ENCODE results near the gene TMEM184A. TPM values are rescaled to one million over a fixed set of nuclear protein-coding genes. Genes with fewer than 3 reads are reported as not detected.

Gene TMEM184A
- total and polyA plus RNA-seq, 2 of the 13 experiments (the other 11 are each of a cell fraction or from before 2014, with no cell fraction given), result 9.5 to 20.4 TPM

DNA sequence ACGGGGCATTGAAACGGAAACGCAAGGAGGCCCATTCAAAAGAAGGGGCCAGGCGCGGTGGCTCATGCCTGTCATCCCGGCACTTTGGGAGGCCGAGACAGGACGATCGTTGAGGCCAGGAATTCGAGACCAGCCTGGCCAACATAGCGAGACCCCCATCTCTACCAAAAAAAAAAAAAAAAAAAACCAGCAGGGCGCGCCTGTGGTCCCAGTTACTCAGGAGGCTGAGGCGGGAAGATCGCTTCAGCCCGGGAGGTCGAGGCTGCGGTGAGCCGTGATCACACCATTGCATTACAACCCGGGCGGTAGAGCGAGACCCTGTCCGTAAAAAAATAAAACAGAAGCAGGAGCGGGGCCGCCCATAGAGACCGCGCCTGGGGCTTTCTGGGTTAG is 13.4 kb upstream of the TMEM184A start:
- H3K4me2 ChIP-seq (ENCODE audit: low read depth, low read length), result peak overlapping the region; percentile 91
- intact Hi-C loops (cut with micrococcal nuclease; ENCODE audit: unreplicated experiment), result no loop called here
- H3K36me3 ChIP-seq (replicated peaks in 1 of 2; ENCODE audit: control insufficient read depth in 1 of 2, insufficient read depth in 2 of 2, low read length in 2 of 2), result peaks cover 2 to 14% of the 10 kb centered on the region in 2 experiments; a peak in 2 of 5 replicates
- WGBS (ENCODE audit: low lambda C conversion rate), result 2% methylated on average over 27 of the region's 27 CpGs
- ChIA-PET CTCF (ENCODE audit: low intra/inter-chr PET ratio, low total read pairs) (no interaction called here), POLR2A (interaction anchor here (1.5 to 2.1 kb wide), 2 partner anchors 14 to 33 kb away, joined by 5 to 6 read pairs; partner anchors contain the start of gene TMEM184A)
- peaks cover 37% of the 10 kb centered on the region for H3K4me1 ChIP-seq (ENCODE audit: insufficient read depth, low read length)
- ATAC-seq (no peak), DNase-seq (ENCODE audit: low spot score) (no peak), FAIRE-seq (no peak)
- BruUV-seq (replicated peaks), result no TSS peak
- H4K20me1 ChIP-seq (ENCODE audit: insufficient read depth, low read length), result no peaks in the 10 kb centered on the region
- no peak overlapping the region for H2AFZ ChIP-seq (ENCODE audit: low read length)
- peak overlapping the region; percentile 97 for H3K9ac ChIP-seq (ENCODE audit: insufficient read depth, low read depth, low read length)
- in situ Hi-C loops (cut with HindIII; ENCODE audit: extremely low pct_ligation_motif_present, low pct_unique_long_range_greater_than_20kb), result no loop called here
- H3K27me3 ChIP-seq (ENCODE audit: control insufficient read depth in 1 of 2, insufficient read depth in 2 of 2, low read length in 2 of 2), result no peaks in the 10 kb centered on the region; a peak in 1 of 5 replicates
- H3K4me3 ChIP-seq (replicated peaks in 1 of 3; ENCODE audit: insufficient read depth in 1 of 3, low read depth in 2 of 3, low read length in 3 of 3), result peak overlapping the region; percentile 68 to 96 (median 86)
- H3K27ac ChIP-seq (ENCODE audit: extremely low read length, insufficient read depth, low read length), result peak overlapping the region; percentile 63
- H3K9me3 ChIP-seq (ENCODE audit: low read length), result no peaks in the 10 kb centered on the region
- peaks cover 7% of the 10 kb centered on the region for H3K79me2 ChIP-seq (ENCODE audit: insufficient read depth, low read length)
- TF ChIP-seq, protein P1, sequence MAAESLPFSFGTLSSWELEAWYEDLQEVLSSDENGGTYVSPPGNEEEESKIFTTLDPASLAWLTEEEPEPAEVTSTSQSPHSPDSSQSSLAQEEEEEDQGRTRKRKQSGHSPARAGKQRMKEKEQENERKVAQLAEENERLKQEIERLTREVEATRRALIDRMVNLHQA (CRISPR knock-in tag; IDR thresholded peaks at IDR 0.05), result no peak
- TF ChIP-seq ZNF138 (CRISPR knock-in tag; IDR thresholded peaks at IDR 0.05; ENCODE audit: low read depth), result no peak
- TF ChIP-seq ZFP36L1 (CRISPR knock-in tag; IDR thresholded peaks at IDR 0.05), result no peak
- no peak for TF ChIP-seq ZNF552 (CRISPR knock-in tag; IDR thresholded peaks at IDR 0.05; ENCODE audit: borderline replicate concordance)
- no peak for TF ChIP-seq ZFP90 (CRISPR knock-in tag; IDR thresholded peaks at IDR 0.05; ENCODE audit: borderline replicate concordance)
- TF ChIP-seq ZNF562 (CRISPR knock-in tag; IDR thresholded peaks at IDR 0.05; ENCODE audit: borderline replicate concordance), result no peak
- TF ChIP-seq, protein P2, sequence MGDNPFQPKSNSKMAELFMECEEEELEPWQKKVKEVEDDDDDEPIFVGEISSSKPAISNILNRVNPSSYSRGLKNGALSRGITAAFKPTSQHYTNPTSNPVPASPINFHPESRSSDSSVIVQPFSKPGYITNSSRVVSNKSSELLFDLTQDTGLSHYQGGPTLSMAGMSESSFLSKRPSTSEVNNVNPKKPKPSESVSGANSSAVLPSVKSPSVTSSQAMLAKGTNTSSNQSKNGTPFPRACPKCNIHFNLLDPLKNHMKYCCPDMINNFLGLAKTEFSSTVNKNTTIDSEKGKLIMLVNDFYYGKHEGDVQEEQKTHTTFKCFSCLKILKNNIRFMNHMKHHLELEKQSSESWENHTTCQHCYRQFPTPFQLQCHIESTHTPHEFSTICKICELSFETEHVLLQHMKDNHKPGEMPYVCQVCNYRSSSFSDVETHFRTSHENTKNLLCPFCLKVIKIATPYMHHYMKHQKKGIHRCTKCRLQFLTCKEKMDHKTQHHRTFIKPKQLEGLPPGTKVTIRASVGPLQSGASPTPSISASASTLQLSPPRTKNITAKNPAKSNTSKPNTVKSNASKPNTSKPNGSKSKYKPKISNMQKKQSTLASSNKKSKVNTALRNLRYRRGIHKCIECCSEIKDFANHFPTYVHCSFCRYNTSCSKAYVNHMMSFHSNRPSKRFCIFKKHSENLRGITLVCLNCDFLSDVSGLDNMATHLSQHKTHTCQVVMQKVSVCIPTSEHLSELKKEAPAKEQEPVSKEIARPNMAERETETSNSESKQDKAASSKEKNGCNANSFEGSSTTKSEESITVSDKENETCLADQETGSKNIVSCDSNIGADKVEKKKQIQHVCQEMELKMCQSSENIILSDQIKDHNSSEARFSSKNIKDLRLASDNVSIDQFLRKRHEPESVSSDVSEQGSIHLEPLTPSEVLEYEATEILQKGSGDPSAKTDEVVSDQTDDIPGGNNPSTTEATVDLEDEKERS (CRISPR knock-in tag; IDR thresholded peaks at IDR 0.05), result no peak
- TF ChIP-seq CHD2 (IDR thresholded peaks at IDR 0.05; ENCODE audit: low read depth, low read length), result no peak
- TF ChIP-seq, protein P3, sequence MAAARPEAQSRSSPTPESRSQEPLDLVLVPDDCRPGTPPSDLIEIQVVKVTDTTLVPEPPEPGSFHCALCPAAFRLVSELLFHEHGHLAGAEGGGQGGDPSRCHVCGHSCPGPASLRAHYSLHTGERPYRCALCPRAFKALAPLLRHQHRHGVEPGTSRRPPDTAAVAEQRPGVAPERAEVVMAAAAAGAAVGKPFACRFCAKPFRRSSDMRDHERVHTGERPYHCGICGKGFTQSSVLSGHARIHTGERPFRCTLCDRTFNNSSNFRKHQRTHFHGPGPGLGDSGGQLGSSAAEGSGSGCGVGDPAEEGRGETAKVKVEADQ (CRISPR knock-in tag; IDR thresholded peaks at IDR 0.05; ENCODE audit: borderline replicate concordance), result no peak
- peak; percentile 7; the same call in 1 of the 2 replicates for TF ChIP-seq ISX (CRISPR knock-in tag; conservative IDR thresholded peaks at IDR 0.05)
- TF ChIP-seq, protein P4, sequence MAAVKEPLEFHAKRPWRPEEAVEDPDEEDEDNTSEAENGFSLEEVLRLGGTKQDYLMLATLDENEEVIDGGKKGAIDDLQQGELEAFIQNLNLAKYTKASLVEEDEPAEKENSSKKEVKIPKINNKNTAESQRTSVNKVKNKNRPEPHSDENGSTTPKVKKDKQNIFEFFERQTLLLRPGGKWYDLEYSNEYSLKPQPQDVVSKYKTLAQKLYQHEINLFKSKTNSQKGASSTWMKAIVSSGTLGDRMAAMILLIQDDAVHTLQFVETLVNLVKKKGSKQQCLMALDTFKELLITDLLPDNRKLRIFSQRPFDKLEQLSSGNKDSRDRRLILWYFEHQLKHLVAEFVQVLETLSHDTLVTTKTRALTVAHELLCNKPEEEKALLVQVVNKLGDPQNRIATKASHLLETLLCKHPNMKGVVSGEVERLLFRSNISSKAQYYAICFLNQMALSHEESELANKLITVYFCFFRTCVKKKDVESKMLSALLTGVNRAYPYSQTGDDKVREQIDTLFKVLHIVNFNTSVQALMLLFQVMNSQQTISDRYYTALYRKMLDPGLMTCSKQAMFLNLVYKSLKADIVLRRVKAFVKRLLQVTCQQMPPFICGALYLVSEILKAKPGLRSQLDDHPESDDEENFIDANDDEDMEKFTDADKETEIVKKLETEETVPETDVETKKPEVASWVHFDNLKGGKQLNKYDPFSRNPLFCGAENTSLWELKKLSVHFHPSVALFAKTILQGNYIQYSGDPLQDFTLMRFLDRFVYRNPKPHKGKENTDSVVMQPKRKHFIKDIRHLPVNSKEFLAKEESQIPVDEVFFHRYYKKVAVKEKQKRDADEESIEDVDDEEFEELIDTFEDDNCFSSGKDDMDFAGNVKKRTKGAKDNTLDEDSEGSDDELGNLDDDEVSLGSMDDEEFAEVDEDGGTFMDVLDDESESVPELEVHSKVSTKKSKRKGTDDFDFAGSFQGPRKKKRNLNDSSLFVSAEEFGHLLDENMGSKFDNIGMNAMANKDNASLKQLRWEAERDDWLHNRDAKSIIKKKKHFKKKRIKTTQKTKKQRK (IDR thresholded peaks at IDR 0.05; ENCODE audit: low read length), result no peak
- no peak for TF ChIP-seq ZBTB3 (CRISPR knock-in tag; IDR thresholded peaks at IDR 0.05; ENCODE audit: borderline replicate concordance, low read depth)
- TF ChIP-seq HDAC1 (CRISPR knock-in tag; IDR thresholded peaks at IDR 0.05), result no peak

Measured in HepG2 (cell line).